ENCODE data around the gene SIPA1.

GRCh38 chr11:65654375-65655349, 16.8 kb downstream of the SIPA1 start:
- TF ChIP-seq POLR2A (IDR thresholded peaks at IDR 0.05) = no peak
- TF ChIP-seq CTCF (IDR thresholded peaks at IDR 0.05) = no peak
- TF ChIP-seq POLR2AphosphoS5 (IDR thresholded peaks at IDR 0.05) = no peak
